ENCODE results near the gene DTX3.

GRCh38 chr12:57604454-57604991 is at the start of gene DTX3:
- TF ChIP-seq MLX (CRISPR knock-in tag; IDR thresholded peaks at IDR 0.05) (no peak), PRDM4 (CRISPR knock-in tag; IDR thresholded peaks at IDR 0.05; ENCODE audit: borderline replicate concordance) (no peak), IRF1 (CRISPR knock-in tag; IDR thresholded peaks at IDR 0.05; ENCODE audit: low read depth) (no peak)

Data from HepG2 (cell line).